Stimulated activated CD8-positive, alpha-beta memory T cell treated with anti-CD3 and anti-CD28 coated beads, Interleukin-15, amount 100 ng/mL, for 1 hour (primary cell): ENCODE results near the gene AGBL5.
A peak's percentile ranks its signal among the peaks of the same experiment; 100 is the strongest.
"Not testable (repeated sequence)": the region's sequence is repeated elsewhere in the genome, so short reads cannot be mapped to it uniquely, and the experiment has no call there.

Experiments used
- DNase-seq: peaks from one replicate; pipeline ENCODE4 v3.0.0-alpha.2; 2020; ENCODE audit warnings: low read depth

The AGBL5 gene

GRCh38 chr2:27051902-27052645 lies 606 bp downstream of the AGBL5 start:
- no peak for DNase-seq

GRCh38 chr2:27053321-27053720 lies 1.9 kb downstream of the AGBL5 start:
- no peak for DNase-seq

- no peak for DNase-seq
These were observed 2.3 kb downstream of the AGBL5 start for GRCh38 chr2:27053776-27054175.

GRCh38 chr2:27054721-27055120 lies 3.3 kb downstream of the AGBL5 start:
- DNase-seq, result no peak

GRCh38 chr2:27057184-27057583 lies 5.7 kb downstream of the AGBL5 start:
- DNase-seq, result no peak

- no peak for DNase-seq
These were observed 6.7 kb downstream of the AGBL5 start for GRCh38 chr2:27058210-27058609.

GRCh38 chr2:27059141-27059820 lies 7.8 kb downstream of the AGBL5 start:
- DNase-seq, result no peak

- no peak for DNase-seq
These were observed 8.9 kb downstream of the AGBL5 start for GRCh38 chr2:27060323-27060722.

- DNase-seq, result no peak
These were observed 13.7 kb downstream of the AGBL5 start for GRCh38 chr2:27065128-27065527.

- no peak for DNase-seq
These were observed 15.9 kb downstream of the AGBL5 start for GRCh38 chr2:27067385-27067784.

GRCh38 chr2:27069436-27069835 lies 18.0 kb downstream of the AGBL5 start:
- no peak for DNase-seq

GRCh38 chr2:27069961-27070618 lies 18.6 kb downstream of the AGBL5 start:
- no peak for DNase-seq

GRCh38 chr2:27070653-27071276 lies 19.3 kb downstream of the AGBL5 start:
- no peak for DNase-seq

GRCh38 chr2:27071277-27071989 lies 20.0 kb downstream of the AGBL5 start, which contains the start of gene OST4:
Gene OST4 (minus strand): TSS chr2:27071654.
- peak; percentile 75 for DNase-seq

- no peak for DNase-seq
These were observed 20.7 kb downstream of the AGBL5 start for GRCh38 chr2:27071990-27072830.

GRCh38 chr2:27072920-27073319 lies 21.5 kb downstream of the AGBL5 start:
- no peak for DNase-seq

- DNase-seq, result no peak
These were observed 22.3 kb downstream of the AGBL5 start for GRCh38 chr2:27073782-27074181.

- DNase-seq, result peak; percentile 33
These were observed 23.5 kb downstream of the AGBL5 start for GRCh38 chr2:27074738-27075565.

- DNase-seq, result not testable (repeated sequence)
These were observed 24.1 kb downstream of the AGBL5 start for GRCh38 chr2:27075566-27075871.

GRCh38 chr2:27076323-27076722 lies 24.9 kb downstream of the AGBL5 start:
- no peak for DNase-seq
